Measurements from ENCODE around the gene PRLR. TPM values are rescaled to one million over a fixed set of nuclear protein-coding genes. Genes with fewer than 3 reads are reported as not detected.

PRLR gene
- total RNA-seq = not detected in 2 replicates

GRCh38 chr5:35230038-35230611, at the start of gene PRLR:
Gene PRLR (minus strand): TSS chr5:35230487. CDS start chr5:35089620, 140,867 bp downstream.

GRCh38 chr5:35047785-35048404, 182.4 kb downstream of the PRLR start, which contains the start of gene AGXT2:
Gene AGXT2 (minus strand): TSS chr5:35047949. CDS start chr5:35047892, 57 bp downstream.

Other genes starting within 250 kb of the PRLR start
- gene AGXT2, start 182.5 kb downstream of the PRLR start, total RNA-seq = not detected in 2 replicates

Measured in vein endothelial cell (primary cell).